GM18505 (cell line): ENCODE measurements around the gene TAF6.

Source experiments
- ATAC-seq: cut with Tn5 transposase; IDR thresholded peaks from one replicate; pipeline ENCODE4 v1.9.1; 2021; ENCODE audit not compliant: unreplicated experiment
- POLR2A ChIP-seq: IDR thresholded peaks from 4 replicates; pipeline ENCODE4 v1.6.1; 2011; ENCODE audit warnings: borderline replicate concordance; ENCODE audit not compliant: insufficient read depth, insufficient read length; ENCODE audit errors: extremely low read depth

TAF6 gene

DNA sequence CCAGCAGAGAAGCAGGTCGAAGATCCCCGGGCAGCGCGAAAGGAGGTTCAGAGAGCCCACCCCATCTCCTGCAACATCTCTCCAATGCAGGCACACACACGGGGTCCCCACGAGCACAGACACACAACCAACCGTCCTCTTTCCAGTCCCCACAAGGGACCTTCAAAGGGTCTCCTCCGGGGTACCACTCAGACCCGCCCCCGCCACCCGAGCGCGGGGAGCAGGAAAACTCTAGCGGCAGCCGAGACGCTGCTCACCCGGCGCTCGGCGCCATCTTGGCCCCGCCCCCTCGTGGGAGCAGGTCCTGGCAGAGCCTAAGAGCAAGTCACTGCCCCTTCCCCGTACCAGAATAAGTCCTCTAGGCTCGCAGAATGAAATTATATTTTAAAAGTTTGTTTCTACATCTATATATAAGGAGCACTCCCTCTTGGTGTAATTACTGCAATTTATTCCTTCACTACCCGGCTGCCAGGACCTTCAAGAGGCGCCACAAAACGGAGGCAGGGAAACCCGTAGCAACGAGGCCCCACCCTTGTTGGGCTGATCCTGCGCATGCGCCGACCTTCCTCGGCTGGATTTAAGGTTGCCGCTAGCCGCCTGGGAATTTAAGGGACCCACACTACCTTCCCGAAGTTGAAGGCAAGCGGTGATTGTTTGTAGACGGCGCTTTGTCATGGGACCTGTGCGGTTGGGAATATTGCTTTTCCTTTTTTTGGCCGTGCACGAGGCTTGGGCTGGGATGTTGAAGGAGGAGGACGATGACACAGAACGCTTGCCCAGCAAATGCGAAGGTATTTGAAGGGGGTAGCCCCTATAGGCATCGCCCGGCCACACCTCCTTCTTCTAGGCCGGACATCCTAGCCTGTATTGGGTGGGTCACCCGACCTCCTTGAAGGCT lies at the start of gene TAF6, which contains the start of gene CNPY4:
TAF6 (minus strand) TSS at position 287 of the 898 bp plus-strand sequence. CDS start 5,149 bp downstream, outside the sequence.
CNPY4 (plus strand) TSS at position 563 of the 898 bp plus-strand sequence; CDS start at position 674, 111 bp downstream.
- ATAC-seq: peak; percentile 74
- TF ChIP-seq POLR2A: peak; percentile 91

DNA sequence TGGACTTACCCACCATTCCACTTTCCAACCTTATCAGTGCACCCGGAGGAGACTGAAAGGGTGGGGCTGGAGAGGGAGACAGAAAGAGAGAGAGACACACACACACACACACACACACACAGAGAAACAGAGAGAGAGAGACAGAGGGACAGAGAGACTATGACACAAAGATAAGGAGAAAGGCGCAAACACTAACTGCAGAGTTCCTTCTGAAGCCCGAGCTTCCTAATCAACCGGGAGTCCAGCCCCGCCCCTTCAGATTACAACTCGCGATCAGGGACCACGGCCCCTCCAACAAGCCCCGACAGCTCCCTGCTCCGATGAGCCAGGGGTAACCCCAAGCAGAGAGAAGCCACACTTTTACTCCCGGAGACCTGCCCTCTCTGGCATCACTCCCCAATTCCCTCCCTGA lies 48.8 kb upstream of the TAF6 start:
- ATAC-seq: no peak
- TF ChIP-seq POLR2A: no peak

DNA sequence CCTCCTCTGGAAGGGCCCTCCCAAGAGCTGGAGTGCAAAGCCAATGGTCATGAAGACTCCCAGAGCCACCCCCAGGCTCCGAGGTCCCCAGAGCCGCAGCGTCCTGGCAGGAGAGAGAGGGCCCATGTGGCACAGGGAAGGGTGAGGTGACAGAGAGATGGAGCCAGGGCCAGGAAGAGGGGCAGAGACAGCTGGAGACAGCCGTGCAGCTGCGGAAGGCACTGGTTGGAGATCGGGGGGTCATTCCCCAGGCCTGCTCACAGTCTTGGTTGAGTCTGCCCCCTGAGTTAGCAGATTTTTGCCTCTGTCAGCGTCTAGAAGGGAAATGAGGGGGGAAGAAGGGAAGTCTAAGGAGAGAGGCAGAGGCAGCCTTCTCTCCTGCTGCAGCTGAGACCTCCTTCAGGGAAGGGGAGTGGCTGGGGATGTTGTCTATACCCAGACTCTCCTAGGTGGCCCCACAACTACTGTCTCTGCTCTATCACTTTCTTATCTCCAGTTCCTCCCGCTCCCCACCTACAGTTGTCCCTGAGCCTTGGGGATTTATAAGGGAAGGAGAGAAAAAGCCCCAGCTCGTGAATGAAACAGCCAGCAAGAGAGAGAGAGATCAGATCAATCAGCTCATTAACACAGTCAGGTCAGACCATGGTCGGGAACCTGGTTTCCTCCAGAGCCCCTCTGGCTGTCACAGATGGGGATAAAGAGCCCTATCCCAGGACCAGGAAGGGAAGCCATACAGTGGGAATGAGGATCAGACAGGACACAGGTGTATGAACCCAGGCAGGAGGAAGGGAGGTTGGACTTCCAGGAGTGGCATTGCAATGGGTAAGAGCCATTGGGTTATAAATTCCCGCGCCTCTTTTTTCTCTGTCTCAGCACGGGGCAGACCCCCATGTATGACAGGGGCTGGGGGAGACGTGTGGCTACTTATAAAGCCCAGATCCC lies 48.1 kb upstream of the TAF6 start:
- no peak for ATAC-seq
- TF ChIP-seq POLR2A: no peak

DNA sequence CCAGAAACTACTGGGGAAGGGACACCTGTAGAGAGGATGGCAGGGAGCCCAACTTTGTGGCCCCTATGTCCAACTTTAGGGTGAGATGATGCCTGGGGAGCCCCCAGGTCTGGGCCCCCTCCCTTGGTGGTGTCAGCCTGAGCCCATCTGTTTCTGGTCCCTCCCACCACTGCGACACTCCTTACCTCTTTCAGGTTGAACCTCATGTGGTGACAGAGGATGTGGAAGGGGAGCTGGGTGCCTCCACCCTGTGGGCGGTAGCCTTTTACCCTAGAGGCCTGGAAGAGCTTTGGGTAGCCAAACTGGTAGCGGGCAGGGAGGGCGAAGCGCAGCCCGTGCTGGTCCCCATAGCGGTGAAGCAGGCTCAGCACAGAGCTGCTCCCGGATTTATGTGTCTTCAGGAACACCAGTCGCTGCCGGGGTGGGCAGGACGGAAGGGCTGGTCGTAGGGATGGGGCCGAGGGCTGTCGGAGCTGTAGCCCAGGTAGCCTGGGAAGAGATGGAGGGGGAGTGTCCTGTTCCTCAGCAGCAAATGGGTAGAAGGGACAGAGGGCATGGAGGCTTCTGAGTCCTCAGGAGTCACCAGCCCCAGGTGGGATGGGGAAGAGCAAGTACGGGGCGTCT lies 47.3 kb upstream of the TAF6 start:
- no peak for ATAC-seq
- TF ChIP-seq POLR2A: no peak

DNA sequence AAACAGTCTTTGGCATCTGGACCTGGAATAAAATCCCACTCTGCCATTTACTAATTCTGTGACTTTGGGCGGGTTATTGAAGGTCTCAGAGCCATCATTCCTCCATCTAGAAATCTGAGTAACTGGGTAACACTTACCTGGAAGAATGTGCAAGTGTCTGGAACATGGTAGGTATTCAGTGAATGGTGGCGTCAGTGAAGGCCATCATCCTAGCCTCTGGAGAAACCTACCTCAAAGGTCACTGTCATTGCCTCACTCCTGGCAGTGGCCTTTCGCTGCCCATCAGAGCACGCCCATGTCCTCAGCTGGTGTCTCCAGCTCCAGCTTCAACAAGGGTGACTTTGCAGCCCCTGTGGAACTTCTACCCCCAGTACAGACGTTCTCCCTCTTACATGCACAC lies 44.7 kb upstream of the TAF6 start:
- no peak for ATAC-seq
- no peak for TF ChIP-seq POLR2A

DNA sequence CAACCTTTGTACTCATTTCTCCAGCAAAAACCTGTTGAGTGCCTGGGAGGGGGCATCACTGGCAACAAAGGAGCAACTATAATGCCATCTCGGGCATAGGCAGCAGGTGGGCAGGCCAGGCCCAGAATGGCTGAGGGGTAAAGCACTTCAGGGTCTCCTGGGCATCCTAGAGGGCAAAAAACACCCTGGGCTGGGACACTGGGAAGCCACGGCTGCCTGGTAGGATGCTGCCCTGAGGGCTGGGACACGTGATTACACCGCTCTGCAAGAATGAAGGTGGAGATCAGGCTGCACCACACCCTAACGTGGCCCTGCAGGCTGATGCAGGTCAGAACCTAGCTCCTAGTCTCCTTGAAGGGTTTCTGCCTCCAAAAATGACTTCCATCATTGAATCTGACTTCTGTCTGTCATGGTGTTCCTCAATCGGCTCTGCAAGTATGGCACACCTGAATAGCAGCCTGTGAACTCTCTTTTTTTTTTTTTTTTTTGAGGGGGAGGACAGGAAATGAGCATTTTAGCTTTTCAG lies 43.9 kb upstream of the TAF6 start:
- no peak for TF ChIP-seq POLR2A
- ATAC-seq: no peak

DNA sequence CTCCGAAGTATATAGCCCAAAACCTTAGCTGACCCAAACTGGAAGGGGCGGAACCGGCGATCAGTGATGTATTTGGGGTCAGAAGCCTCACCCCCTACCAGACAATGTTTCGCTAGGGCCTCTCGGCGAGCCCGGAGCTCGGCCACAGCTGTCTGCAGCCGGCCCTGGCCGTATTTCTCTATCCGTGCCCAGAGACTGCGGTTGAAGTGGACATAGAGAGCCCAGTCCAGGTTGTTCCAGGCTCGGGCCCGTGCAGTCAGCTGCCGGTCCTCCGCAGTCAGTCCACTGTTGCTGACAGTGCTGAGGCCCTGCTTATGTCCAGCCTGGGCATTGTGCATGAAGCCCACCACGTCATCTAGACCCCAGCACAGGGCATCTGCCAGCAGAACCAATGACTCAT lies 40.9 kb upstream of the TAF6 start:
- no peak for TF ChIP-seq POLR2A
- no peak for ATAC-seq

DNA sequence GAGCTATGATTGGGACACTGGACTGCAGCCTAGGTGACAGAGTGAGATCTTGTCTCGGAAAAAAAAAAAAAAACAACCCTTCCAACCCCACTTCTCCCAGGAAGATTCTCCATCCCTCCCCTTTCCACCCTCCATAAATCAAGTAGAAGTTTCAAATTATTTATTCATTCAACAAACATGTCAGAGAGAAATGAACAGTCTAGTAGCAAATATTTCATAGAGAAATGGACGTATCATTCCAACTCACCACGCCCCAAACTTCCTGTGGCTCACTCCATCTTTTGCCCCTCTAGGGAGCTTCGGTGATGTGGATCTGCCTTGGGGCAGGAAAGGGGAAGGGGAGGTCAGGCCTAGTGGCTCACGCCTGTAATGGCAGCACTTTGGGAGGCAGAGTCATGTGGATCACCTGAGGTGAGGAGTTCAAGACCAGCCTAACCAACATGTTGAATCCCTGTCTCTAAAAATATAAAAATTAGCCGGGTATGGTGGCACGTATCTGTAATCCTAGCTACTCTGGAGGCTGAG lies 40.0 kb upstream of the TAF6 start:
- ATAC-seq: no peak
- no peak for TF ChIP-seq POLR2A

DNA sequence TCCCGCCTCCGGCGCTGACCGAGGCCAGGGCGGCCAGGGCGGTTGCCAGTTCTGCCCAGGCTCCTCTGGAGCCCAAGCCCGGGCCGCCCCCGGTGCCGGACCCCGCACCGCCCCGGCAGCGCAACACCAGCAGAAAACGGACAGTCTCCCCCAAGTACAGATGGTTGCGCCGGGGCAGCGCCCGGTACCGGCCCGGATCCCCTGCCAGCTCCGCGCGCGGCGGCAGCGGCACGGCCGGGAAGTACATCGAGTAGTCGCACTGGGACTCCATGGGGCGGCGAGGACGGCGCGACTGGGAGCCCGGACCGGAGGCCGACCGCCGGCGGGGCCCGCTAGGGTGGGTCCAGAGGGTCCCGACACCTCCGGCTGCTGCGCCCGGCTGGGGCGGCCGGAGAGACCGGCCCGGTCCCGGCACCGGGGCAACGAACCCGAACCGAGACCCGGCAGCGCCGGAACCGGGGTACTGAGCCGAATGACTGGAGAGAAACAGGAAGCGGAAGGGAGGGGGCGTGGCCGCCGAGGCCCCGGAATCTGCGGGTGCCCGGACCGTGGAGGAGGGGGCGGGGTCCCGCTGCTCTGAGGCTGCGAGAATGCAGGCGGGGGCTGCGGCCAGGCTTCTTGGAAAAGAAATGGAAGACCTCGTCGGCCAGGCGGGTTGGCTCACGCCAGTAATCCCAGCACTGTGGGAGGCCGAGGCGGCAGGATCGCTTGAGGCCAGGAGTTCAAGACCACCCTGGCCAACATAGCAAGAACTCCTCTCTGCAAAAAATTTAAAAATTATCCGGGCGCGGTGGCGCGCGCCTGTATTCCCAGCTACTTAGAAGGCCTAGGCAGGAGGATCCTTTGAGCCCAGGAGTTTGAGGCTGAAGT lies 39.3 kb upstream of the TAF6 start, which contains the start of gene TRAPPC14:
TRAPPC14 (minus strand) TSS at position 495 of the 870 bp plus-strand sequence; CDS start at position 271, 224 bp downstream.
- ATAC-seq: peak; percentile 67

DNA sequence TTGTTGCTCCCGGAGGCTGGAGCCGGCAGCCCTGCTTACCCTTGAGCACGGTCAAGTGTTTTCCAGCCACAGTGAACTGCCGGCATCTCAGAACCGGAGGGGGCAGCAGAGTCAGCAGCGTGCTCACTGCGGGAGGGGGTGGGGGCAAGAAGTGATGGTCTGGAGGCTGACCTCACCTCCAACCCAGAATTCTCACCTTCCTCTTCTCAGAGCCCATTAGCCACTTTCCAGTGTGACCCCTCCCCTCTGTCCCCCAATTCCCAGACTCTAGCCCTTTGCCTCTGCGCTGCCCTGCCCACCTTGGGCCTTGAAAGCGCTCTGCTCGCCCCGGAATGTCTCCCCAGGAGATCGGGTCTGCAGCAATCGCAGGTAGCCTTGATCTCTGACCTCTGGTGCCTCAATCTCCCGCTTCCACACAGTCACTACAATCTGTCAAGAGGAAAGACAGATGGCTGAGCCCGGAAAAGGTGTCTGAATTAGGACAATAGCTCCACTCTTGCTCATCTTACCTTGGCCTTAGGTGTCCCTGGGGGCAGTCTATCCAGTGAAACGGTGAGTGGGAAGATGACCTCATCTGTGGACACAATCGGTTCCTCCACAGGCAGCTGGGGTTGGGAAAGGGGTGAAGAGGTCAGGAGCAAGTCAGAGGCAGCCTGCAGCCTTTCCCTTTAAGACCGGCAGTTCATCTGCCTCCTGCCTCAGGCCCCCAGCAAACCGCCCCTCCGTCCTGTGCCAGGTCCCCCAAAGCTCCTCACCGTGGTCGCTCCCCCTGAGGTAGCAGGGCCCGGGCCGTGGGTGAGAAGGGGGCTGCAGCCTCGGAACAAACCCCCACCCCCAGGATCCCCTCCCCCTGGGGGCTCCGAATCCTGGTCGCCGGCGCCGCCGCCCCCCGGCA lies 38.4 kb upstream of the TAF6 start:
- ATAC-seq: no peak
- TF ChIP-seq POLR2A: no peak

More for the DNA sequence above, 39.3 kb upstream of the TAF6 start, which contains the start of gene TRAPPC14:
- peak; percentile 86 for TF ChIP-seq POLR2A

DNA sequence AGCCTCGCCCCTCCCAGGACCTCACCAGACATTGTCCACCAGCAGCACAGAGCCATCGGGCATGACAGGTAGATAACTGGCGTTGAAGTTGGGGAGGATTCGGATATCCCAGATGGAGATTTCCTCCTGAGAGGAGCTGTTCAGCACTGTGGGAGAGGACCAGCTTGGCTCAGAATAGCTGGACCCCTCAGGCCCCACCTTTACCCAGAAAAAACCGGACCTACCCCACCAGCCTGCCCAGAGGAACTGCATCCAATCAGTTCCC lies 37.8 kb upstream of the TAF6 start:
- no peak for ATAC-seq
- no peak for TF ChIP-seq POLR2A

DNA sequence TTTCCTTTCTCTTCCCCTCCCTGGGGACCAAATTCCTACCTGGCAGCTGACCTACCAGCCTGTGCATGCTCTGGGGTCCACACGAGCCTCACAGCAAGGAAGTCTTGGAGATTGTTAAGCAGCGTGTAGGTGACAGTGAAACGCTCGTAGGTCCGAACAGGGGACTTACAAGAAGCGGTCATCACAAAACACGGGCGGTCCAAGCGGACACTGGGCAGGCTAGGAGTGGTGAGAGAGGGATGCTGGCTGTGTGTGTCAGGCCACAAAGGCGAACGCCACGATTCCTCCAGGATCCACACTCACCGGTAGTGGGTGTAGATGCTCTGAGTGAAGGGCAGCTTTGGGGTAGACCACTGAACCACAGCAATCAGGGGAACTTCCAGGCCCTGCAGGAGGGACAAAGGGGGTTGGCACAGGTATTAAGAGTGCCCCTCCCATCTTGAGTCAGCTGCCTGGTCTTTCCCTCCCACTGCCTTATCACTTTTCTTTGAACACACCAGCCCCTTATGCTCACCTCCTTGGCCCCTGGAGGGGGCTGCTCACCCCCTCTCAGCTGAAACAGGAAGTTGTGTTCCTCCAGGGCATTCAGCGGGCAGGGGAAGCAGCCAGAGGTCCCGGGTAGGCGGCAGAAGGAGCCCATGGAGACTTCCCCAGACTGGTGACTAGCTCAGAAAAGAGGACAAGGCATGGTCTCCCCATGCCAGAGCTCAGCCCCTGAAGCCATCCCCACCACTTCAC lies 37.3 kb upstream of the TAF6 start:
- ATAC-seq: no peak
- no peak for TF ChIP-seq POLR2A
